HG02870 (cell line): Measurements from ENCODE around the gene ASMTL.

ENCODE experiments used
- ATAC-seq: cut with Tn5 transposase; IDR thresholded peaks from one replicate; pipeline ENCODE4 v1.9.1; 2021; ENCODE audit warnings: mild to moderate bottlenecking, moderate library complexity; ENCODE audit not compliant: unreplicated experiment

The ASMTL gene

DNA sequence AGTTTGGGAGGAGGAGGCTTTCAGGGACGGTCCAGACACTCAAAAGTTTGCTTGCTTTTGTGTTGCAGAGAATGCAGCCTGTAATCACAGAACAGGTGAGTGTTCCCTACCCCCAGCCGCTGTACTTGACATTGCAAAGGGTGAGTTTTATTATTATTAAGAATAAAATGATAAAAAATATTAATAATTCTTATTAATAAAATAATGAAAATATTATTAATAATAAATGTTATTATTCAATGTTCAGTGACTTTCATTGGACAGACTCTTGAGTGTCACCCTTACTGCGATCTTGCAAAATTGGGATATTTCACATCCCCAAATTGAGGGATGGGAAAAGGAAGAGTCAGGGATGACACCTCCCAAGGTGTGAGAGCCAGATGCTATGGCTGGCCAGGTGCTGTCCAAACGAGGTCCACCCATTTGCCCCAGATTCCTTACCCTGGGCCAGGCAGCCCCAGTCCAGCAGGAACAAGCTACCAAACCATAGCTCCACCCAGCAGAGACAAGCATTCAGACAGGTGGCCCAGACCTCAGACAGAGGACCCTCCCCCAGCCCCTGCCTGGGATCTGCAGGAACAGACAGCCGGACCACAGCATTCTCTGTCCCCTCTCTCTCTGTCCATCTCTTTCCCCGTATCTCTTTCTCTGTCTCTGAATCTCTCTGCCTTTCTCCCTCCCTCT, 93.8 kb downstream of the ASMTL start:
- ATAC-seq = no peak

DNA sequence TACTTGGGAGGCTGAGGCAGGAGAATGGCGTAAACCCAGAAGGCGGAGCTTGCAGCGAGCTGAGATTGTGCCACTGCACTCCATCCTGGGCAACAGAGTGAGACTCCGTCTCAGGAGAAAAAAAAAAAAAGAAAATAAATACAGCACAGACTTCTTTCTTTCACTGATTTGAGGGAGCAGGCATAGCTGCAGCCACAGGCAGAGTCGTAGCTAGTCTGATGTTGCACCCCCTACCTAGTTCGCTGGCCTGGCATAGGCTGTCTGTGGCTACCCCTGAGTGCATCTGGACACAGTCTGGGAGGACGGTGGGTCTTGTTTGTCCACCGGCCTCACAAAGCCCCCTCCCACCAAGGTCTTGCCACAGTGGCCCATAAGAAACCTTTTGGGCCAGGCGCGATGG, 94.7 kb downstream of the ASMTL start:
- ATAC-seq = no peak

DNA sequence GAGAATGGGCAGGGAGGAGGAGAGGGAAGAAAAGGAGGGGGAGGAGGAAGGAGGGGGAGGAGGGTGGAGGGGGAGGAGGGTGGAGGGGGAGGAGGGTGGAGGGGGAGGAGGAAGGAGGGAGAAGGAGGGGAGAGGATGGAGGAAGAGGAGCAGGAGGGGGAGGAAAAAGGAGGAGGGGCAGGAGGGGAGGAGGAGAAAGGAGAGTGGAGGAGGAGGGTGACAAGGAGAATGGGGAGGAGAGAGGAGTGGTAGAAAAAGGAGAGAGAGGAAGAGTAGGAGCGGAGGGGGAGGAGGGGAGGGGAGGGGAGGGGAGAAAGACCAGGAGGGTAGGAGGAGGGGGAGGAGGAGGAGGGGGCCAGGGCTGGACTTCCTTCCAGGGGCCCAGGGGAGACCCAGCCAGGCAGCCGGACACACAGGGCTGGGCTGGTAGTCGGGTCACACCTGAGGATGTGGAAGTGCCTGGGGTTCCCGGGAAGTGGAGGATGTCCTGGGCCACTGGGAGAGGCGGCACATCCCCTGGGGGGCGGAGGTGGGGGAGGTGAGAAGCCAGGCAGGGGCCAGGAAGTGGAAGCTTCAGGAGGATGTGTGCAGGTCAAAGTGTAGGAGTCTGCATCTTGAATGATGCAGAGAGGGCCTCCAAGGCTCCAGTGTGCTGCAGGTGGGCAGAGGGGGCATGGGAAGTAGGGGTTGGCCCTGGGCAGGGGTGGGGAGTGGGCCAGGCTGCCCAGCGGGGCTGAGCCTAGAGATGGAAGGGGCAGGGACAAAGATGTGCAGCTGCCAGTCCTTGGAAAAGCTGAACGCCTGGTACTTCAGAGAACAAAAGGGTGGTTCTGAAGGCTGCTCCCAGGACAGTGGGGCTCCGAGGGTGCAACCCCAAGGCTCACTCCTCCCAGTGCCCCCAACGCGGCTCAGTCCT, 97.3 kb downstream of the ASMTL start:
- ATAC-seq = no peak

DNA sequence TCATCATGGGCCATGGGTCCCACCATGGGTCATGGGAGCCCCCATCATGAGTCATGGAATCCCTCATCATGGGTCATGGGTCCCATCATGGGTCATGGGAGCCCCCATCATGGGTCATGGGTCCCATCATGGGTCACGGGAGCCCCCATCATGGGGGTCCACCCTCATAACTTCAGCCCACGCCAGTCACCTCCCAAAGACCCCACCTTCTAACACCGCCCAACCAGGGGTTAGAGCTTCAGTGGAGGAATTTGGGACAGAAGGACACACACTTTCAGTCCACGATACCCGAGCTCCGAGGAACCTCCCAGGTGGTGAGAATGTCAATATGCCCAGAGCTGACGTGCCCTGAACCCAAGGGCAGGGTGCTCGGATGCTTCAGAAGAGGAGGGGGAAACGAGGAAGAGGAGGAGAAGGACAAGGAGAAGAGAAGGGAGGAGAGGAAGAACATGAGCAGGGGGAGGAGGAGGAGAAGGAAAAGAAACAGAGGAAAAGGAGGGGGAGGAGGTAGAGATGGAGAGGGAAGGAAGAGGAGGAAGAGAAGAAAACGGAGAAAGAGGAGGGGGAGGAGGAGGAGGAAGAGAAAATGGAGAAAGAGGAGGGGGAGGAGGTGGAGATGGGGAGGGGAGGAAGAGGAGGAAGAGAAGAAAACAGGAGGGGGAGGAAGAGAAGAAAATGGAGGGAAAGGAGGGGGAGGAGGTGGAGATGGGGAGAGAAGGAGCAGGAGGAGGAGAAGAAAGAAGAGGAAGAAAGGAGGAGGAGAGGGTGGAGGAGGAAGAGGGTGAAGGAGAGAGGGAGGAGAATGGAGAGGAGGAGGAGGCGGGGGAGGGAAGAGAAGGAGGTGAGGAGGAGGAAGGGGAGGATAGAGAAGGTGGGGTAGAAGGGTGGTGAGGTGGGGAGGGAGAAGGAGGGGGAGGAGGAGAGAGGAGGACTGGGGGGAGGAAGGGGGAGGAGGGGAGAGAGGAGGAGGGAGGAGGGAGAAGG, 98.4 kb downstream of the ASMTL start:
- no peak for ATAC-seq
